ENCODE measurements around the gene C19orf38. TPM values are rescaled to one million over a fixed set of nuclear protein-coding genes. Genes with fewer than 3 reads are reported as not detected.
A peak's percentile ranks its signal among the peaks of the same experiment; 100 is the strongest.

The C19orf38 gene
- total and polyA plus RNA-seq, 9 of the 15 experiments (the other 6 are each of a cell fraction or from before 2014, with no cell fraction given) = 0.14 to 0.18 TPM; not detected in 7

- no peak overlapping the region for H2AFZ ChIP-seq (ENCODE audit: low read depth, low read length)
- peaks cover 9% of the 10 kb centered on the region; the same call in 1 of the 2 replicates for H4K20me1 ChIP-seq (replicated peaks; ENCODE audit: control insufficient read depth, insufficient read depth, low read length)
- peaks cover 3 to 56% of the 10 kb centered on the region in 2 experiments; a peak in 3 of 5 replicates for H3K4me1 ChIP-seq (replicated peaks in 1 of 2; ENCODE audit: control insufficient read depth in 2 of 2, insufficient read depth in 2 of 2, low read length in 2 of 2)
- no TSS peak for BruUV-seq (replicated peaks)
- no peak for ATAC-seq
- no peak for FAIRE-seq
- TF ChIP-seq MAX (CRISPR knock-in tag; IDR thresholded peaks at IDR 0.05) = 0 out of 2 replicates have a peak, but pooled peaks have one; percentile 10
- TF ChIP-seq ZNF766 (CRISPR knock-in tag; conservative IDR thresholded peaks at IDR 0.05) = no peak
- peaks cover 17% of the 10 kb centered on the region; the same call in 1 of the 3 replicates for H3K36me3 ChIP-seq (ENCODE audit: control insufficient read depth, insufficient read depth, low read length)
- H3K27ac ChIP-seq (ENCODE audit: extremely low read depth, low read depth, low read length) = no peak overlapping the region
- no peaks in the 10 kb centered on the region for H3K9me3 ChIP-seq (replicated peaks; ENCODE audit: control insufficient read depth, insufficient read depth, low read depth, low read length)
- H3K79me2 ChIP-seq (ENCODE audit: control insufficient read depth, insufficient read depth, low read length) = peaks cover 70% of the 10 kb centered on the region
- WGBS (ENCODE audit: insufficient coverage, low coverage, missing lambda C conversion rate) = 70% methylated on average over 6 of the region's 6 CpGs
- H3K4me3 ChIP-seq = no peak overlapping the region
- in situ Hi-C loops (cut with MboI) = no loop called here
- POLR2A ChIA-PET = no interaction called here
- peaks cover 4% of the 10 kb centered on the region for H3K9me1 ChIP-seq (ENCODE audit: control insufficient read depth, insufficient read depth, low read length)
- H3K9ac ChIP-seq (ENCODE audit: insufficient read depth in 1 of 2, low read depth in 2 of 2, low read length in 2 of 2) = peak overlapping the region in 1 of 2 experiments; percentile 76; a peak in 2 of 4 replicates
- H3K27me3 ChIP-seq (ENCODE audit: control insufficient read depth in 2 of 2, insufficient read depth in 2 of 2, low read length in 2 of 2) = no peaks in the 10 kb centered on the region
- H3K4me2 ChIP-seq (ENCODE audit: insufficient read depth, low read length) = no peak overlapping the region
- DNase-seq (ENCODE audit: extremely low read depth in 1 of 4, low spot score in 3 of 4) = no peak
- CTCF ChIA-PET (ENCODE audit: low intra/inter-chr PET ratio) = no interaction called here
- intact Hi-C loops (cut with micrococcal nuclease) = no loop called here
Observed at GRCh38 chr19:10895363-10895762, 47.1 kb downstream of the C19orf38 start.

- no peak for FAIRE-seq
- Histone ChIP-seq H3K9me3 (replicated peaks; ENCODE audit: control insufficient read depth, insufficient read depth, low read depth, low read length) (no peaks in the 10 kb centered on the region), H3K9me1 (ENCODE audit: control insufficient read depth, insufficient read depth, low read length) (peaks cover 2% of the 10 kb centered on the region), H3K4me3 (no peak overlapping the region), H3K27ac (ENCODE audit: extremely low read depth, low read depth, low read length) (no peak overlapping the region), H3K4me1 (replicated peaks in 1 of 2; ENCODE audit: control insufficient read depth in 2 of 2, insufficient read depth in 2 of 2, low read length in 2 of 2) (peaks cover 3 to 54% of the 10 kb centered on the region in 2 experiments; a peak in 3 of 5 replicates), H2AFZ (ENCODE audit: low read depth, low read length) (no peak overlapping the region), H3K9ac (ENCODE audit: insufficient read depth in 1 of 2, low read depth in 2 of 2, low read length in 2 of 2) (peak overlapping the region in 1 of 2 experiments; percentile 76; a peak in 2 of 4 replicates), H3K4me2 (ENCODE audit: insufficient read depth, low read length) (no peak overlapping the region), H4K20me1 (replicated peaks; ENCODE audit: control insufficient read depth, insufficient read depth, low read length) (peaks cover 9% of the 10 kb centered on the region; the same call in 1 of the 2 replicates), H3K27me3 (ENCODE audit: control insufficient read depth in 2 of 2, insufficient read depth in 2 of 2, low read length in 2 of 2) (no peaks in the 10 kb centered on the region), H3K79me2 (ENCODE audit: control insufficient read depth, insufficient read depth, low read length) (peaks cover 69% of the 10 kb centered on the region), H3K36me3 (ENCODE audit: control insufficient read depth, insufficient read depth, low read length) (peaks cover 16% of the 10 kb centered on the region; the same call in 1 of the 3 replicates)
- TF ChIP-seq ETV6 (IDR thresholded peaks at IDR 0.05; ENCODE audit: borderline replicate concordance in 1 of 2, low read depth in 2 of 2, low read length in 1 of 2) (no peak), ETV6 (CRISPR knock-in tag; IDR thresholded peaks at IDR 0.05; ENCODE audit: borderline replicate concordance) (no peak), RBM39 (optimal IDR thresholded peaks at IDR 0.05; ENCODE audit: low read depth, low read length) (no peak), ELK1 (CRISPR knock-in tag; IDR thresholded peaks at IDR 0.05) (no peak), PREB (CRISPR knock-in tag; IDR thresholded peaks at IDR 0.05) (no peak), U2AF2 (optimal IDR thresholded peaks at IDR 0.05; ENCODE audit: low read depth, low read length) (no peak), SNIP1 (IDR thresholded peaks at IDR 0.05; ENCODE audit: low read depth) (no peak), ZNF408 (CRISPR knock-in tag; IDR thresholded peaks at IDR 0.05; ENCODE audit: low read depth) (no peak), CTCF (IDR thresholded peaks at IDR 0.05 in 2 of 3, conservative IDR thresholded peaks at IDR 0.05 in 1 of 3; ENCODE audit: insufficient read depth in 2 of 3, low read depth in 1 of 3, low read length in 3 of 3) (peak; percentile 20 to 30 (median 28); a peak in 2 of 6 replicates)
- ATAC-seq = peak; percentile 50
- 82% methylated on average over 9 of the region's 12 CpGs for WGBS (ENCODE audit: insufficient coverage, low coverage, missing lambda C conversion rate)
- no TSS peak for BruUV-seq (replicated peaks)
- CTCF ChIA-PET (ENCODE audit: low intra/inter-chr PET ratio) = no interaction called here
- no peak for DNase-seq (ENCODE audit: extremely low read depth in 1 of 4, low spot score in 3 of 4)
- in situ Hi-C loops (cut with MboI) (no loop called here), intact Hi-C loops (cut with micrococcal nuclease) (no loop called here)
- POLR2A ChIA-PET = no interaction called here
Observed at GRCh38 chr19:10895920-10896319, 47.7 kb downstream of the C19orf38 start.

All from K562 (cell line).